H9 (cell line): Measurements from ENCODE around the gene GPX5. TPM values are rescaled to one million over a fixed set of nuclear protein-coding genes. Genes with fewer than 3 reads are reported as not detected.

Experiments
- DNase-seq: peaks from one replicate; pipeline ENCODE4 v3.0.0-alpha.2; 2017
- H2AFZ ChIP-seq: one replicate; pipeline ENCODE4 v1.6.1; 2013; ENCODE audit warnings: mild to moderate bottlenecking, low read length, control low read depth, moderate library complexity
- H2AK5ac ChIP-seq: 2 replicates; pipeline ENCODE4 v1.6.1; 2013; ENCODE audit warnings: low read length, control low read depth, mixed read lengths; ENCODE audit not compliant: insufficient read length
- H2BK120ac ChIP-seq: one replicate; pipeline ENCODE4 v1.6.1; 2013; ENCODE audit warnings: low read depth, mild to moderate bottlenecking, low read length, control low read depth, inconsistent platforms; ENCODE audit not compliant: poor library complexity, severe bottlenecking
- H2BK12ac ChIP-seq: 2 replicates; pipeline ENCODE4 v1.6.1; 2013; ENCODE audit warnings: low read length, control low read depth, mixed read lengths, low read depth; ENCODE audit not compliant: insufficient read length
- H2BK15ac ChIP-seq: 2 replicates; pipeline ENCODE4 v1.6.1; 2013; ENCODE audit warnings: low read depth, low read length, control low read depth
- H2BK20ac ChIP-seq: one replicate; pipeline ENCODE4 v1.6.1; 2013; ENCODE audit warnings: low read depth, mild to moderate bottlenecking, low read length, control low read depth, inconsistent platforms; ENCODE audit not compliant: poor library complexity, severe bottlenecking
- H2BK5ac ChIP-seq: 2 replicates; pipeline ENCODE4 v1.6.1; 2013; ENCODE audit warnings: low read length, control low read depth, mixed read lengths; ENCODE audit not compliant: insufficient read length
- H3K14ac ChIP-seq: 2 replicates; pipeline ENCODE4 v1.6.1; 2013; ENCODE audit warnings: low read length, control low read depth; ENCODE audit not compliant: insufficient read depth
- H3K18ac ChIP-seq: 2 replicates; pipeline ENCODE4 v1.6.1; 2013; ENCODE audit warnings: low read depth, mild to moderate bottlenecking, mixed read lengths, low read length, control low read depth; ENCODE audit not compliant: insufficient read length
- H3K23ac ChIP-seq: 2 replicates; pipeline ENCODE4 v1.6.1; 2013; ENCODE audit warnings: low read length, control low read depth, mixed read lengths, low read depth; ENCODE audit not compliant: insufficient read length
- H3K23me2 ChIP-seq: 2 replicates; pipeline ENCODE4 v1.6.1; 2013; ENCODE audit warnings: low read depth, mild to moderate bottlenecking, mixed read lengths, low read length, control low read depth; ENCODE audit not compliant: insufficient read length, poor library complexity, severe bottlenecking
- H3K27ac ChIP-seq: 2 replicates; pipeline ENCODE4 v1.5.1; 2013; ENCODE audit warnings: low read length, control low read depth, mixed read lengths, low read depth; ENCODE audit not compliant: insufficient read length
- H3K27me3 ChIP-seq: 2 replicates; pipeline ENCODE4 v1.6.1; 2013; ENCODE audit warnings: low read length, control low read depth, inconsistent platforms; ENCODE audit not compliant: insufficient read depth
- H3K4ac ChIP-seq: 2 replicates; pipeline ENCODE4 v1.6.1; 2013; ENCODE audit warnings: low read depth, mild to moderate bottlenecking, control low read depth, inconsistent platforms, low read length, moderate library complexity
- H3K4me1 ChIP-seq: 2 replicates; pipeline ENCODE4 v1.6.1; 2013; ENCODE audit warnings: low read length, control low read depth, inconsistent platforms; ENCODE audit not compliant: insufficient read depth
- H3K4me2 ChIP-seq: 2 replicates; pipeline ENCODE4 v1.6.1; 2013; ENCODE audit warnings: low read length, control low read depth, mixed read lengths; ENCODE audit not compliant: insufficient read length, insufficient read depth
- H3K56ac ChIP-seq: 2 replicates; pipeline ENCODE4 v1.6.1; 2013; ENCODE audit warnings: low read depth, mild to moderate bottlenecking, mixed read lengths, low read length, control low read depth; ENCODE audit not compliant: insufficient read length
- H3K79me1 ChIP-seq: 2 replicates; pipeline ENCODE4 v1.6.1; 2013; ENCODE audit warnings: low read depth, mild to moderate bottlenecking, moderate library complexity, low read length, control low read depth, inconsistent platforms; ENCODE audit not compliant: insufficient read depth, poor library complexity, severe bottlenecking
- H3K79me2 ChIP-seq: 2 replicates; pipeline ENCODE4 v1.6.1; 2013; ENCODE audit warnings: low read length, control low read depth, inconsistent platforms; ENCODE audit not compliant: insufficient read depth
- H3K9ac ChIP-seq: 2 replicates; pipeline ENCODE4 v1.6.1; 2013; ENCODE audit warnings: low read length, control low read depth, mixed read lengths; ENCODE audit not compliant: insufficient read length; ENCODE audit errors: extremely low read depth
- H3K9me3 ChIP-seq: one replicate; pipeline ENCODE4 v1.6.1; 2013; ENCODE audit warnings: low read depth, low read length, inconsistent platforms; ENCODE audit not compliant: control insufficient read depth
- H3T11ph ChIP-seq: one replicate; pipeline ENCODE4 v1.6.1; 2013; ENCODE audit warnings: mild to moderate bottlenecking, low read length, control low read depth, inconsistent platforms
- H4K20me1 ChIP-seq: one replicate; pipeline ENCODE4 v1.6.1; 2013; ENCODE audit not compliant: control insufficient read depth, insufficient read length, insufficient read depth
- H4K5ac ChIP-seq: 2 replicates; pipeline ENCODE4 v1.6.1; 2013; ENCODE audit warnings: low read depth, mild to moderate bottlenecking, mixed read lengths, low read length, control low read depth; ENCODE audit not compliant: insufficient read length
- H4K8ac ChIP-seq: replicated peaks from 2 replicates; pipeline ENCODE4 v1.6.1; 2013; ENCODE audit warnings: low read length, control low read depth, mixed read lengths, low read depth; ENCODE audit not compliant: insufficient read length
- H4K91ac ChIP-seq: 2 replicates; pipeline ENCODE4 v1.6.1; 2013; ENCODE audit warnings: low read depth, mild to moderate bottlenecking, moderate library complexity, mixed read lengths, low read length, control low read depth; ENCODE audit not compliant: insufficient read length
- H3K27ac Mint-ChIP-seq, 3 experiments: 2 replicates in 2 of 3; 3 replicates in 1 of 3; pipeline ENCODE4 v1.8.0; 2020 to 2021; ENCODE audit warnings: mixed read lengths in 3 of 3, mild to moderate bottlenecking in 1 of 3, moderate library complexity in 1 of 3
- H3K27me3 Mint-ChIP-seq: 2 replicates; pipeline ENCODE4 v1.8.0; 2021; ENCODE audit warnings: low read depth, mild to moderate bottlenecking, moderate library complexity, mixed read lengths
- H3K36me3 Mint-ChIP-seq, 3 experiments: 2 replicates in 2 of 3; 3 replicates in 1 of 3; pipeline ENCODE4 v1.8.0; 2020 to 2021; ENCODE audit warnings: low read depth in 3 of 3, mixed read lengths in 3 of 3; ENCODE audit not compliant: insufficient read depth in 1 of 3
- H3K4me1 Mint-ChIP-seq, 2 experiments: 2 replicates each; pipeline ENCODE4 v1.8.0; 2020; ENCODE audit warnings: mixed read lengths in 2 of 2
- H3K4me3 Mint-ChIP-seq, 2 experiments: 2 replicates in 1 of 2; 3 replicates in 1 of 2; pipeline ENCODE4 v1.8.0; 2020 to 2021; ENCODE audit warnings: mild to moderate bottlenecking in 2 of 2, mixed read lengths in 2 of 2, moderate library complexity in 1 of 2
- H3K9me3 Mint-ChIP-seq, 2 experiments: 2 replicates in 1 of 2; 3 replicates in 1 of 2; pipeline ENCODE4 v1.8.0; 2020; ENCODE audit warnings: mild to moderate bottlenecking in 2 of 2, mixed read lengths in 2 of 2, moderate library complexity in 1 of 2
- CTCF ChIP-seq: fragments of 200-600 bp; sonication (generic); conservative IDR thresholded peaks from 3 replicates; pipeline ENCODE4 v1.8.0; 2021; ENCODE audit warnings: antibody characterized with exemption, mild to moderate bottlenecking
- WGBS: extraction: QIAGEN DNeasy Blood & Tissue Kit; methylation state at CpG from one replicate; pipeline ENCODE4 v1.1.7; 2013; ENCODE audit warnings: missing lambda C conversion rate, low lambda C conversion rate, mixed read lengths; ENCODE audit not compliant: insufficient read length; ENCODE audit errors: extremely low coverage; 5-methylcytosine and 5-hydroxymethylcytosine counted together
- total RNA-seq: library from RNA; stranded (reverse); gene quantifications from 2 replicates; pipeline ENCODE4 v1.2.1, GENCODE V29; 2021

Gene GPX5
- total RNA-seq, 1 experiment from 2014 or later, result not detected

- no peak overlapping the region for H2AK5ac ChIP-seq
- H4K20me1 ChIP-seq, result no peaks in the 10 kb centered on the region
- no peak overlapping the region for H3T11ph ChIP-seq
- peak overlapping the region; percentile 96 for H3K4me2 ChIP-seq
- H3K4me3 Mint-ChIP-seq, result peak overlapping the region; percentile 86 to 92
- no peak overlapping the region for H2BK20ac ChIP-seq
- no peaks in the 10 kb centered on the region for H3K27me3 ChIP-seq
- no peak for TF ChIP-seq CTCF
- WGBS, result no CpG with 5 or more reads among the region's 23 CpGs
- no peaks in the 10 kb centered on the region for H3K9me3 ChIP-seq
- H3K9me3 Mint-ChIP-seq, result no peaks in the 10 kb centered on the region
- H3K27me3 Mint-ChIP-seq, result no peaks in the 10 kb centered on the region; the same call in 1 of the 2 replicates
- peaks cover 12% of the 10 kb centered on the region for H3K23me2 ChIP-seq
- no peaks in the 10 kb centered on the region for H3K4me1 ChIP-seq
- H3K36me3 Mint-ChIP-seq, result no peaks in the 10 kb centered on the region
- H3K4me1 Mint-ChIP-seq, result peaks cover 9 to 13% of the 10 kb centered on the region in 2 experiments
- H3K56ac ChIP-seq, result no peak overlapping the region
- no peak overlapping the region for H2BK15ac ChIP-seq
- peak overlapping the region; percentile 78 for H3K18ac ChIP-seq
- no peak for DNase-seq
- H3K27ac ChIP-seq, result no peak overlapping the region
- H2BK12ac ChIP-seq, result no peak overlapping the region
- H2BK5ac ChIP-seq, result no peak overlapping the region
- no peak overlapping the region for H2AFZ ChIP-seq
- H2BK120ac ChIP-seq, result no peak overlapping the region
- no peak overlapping the region for H3K4ac ChIP-seq
- no peaks in the 10 kb centered on the region for H3K79me1 ChIP-seq
- no peak overlapping the region for H4K91ac ChIP-seq
- no peak overlapping the region for H3K23ac ChIP-seq
- H4K5ac ChIP-seq, result no peak overlapping the region
- no peak overlapping the region for H4K8ac ChIP-seq
- peak overlapping the region; percentile 83 for H3K9ac ChIP-seq
- H3K14ac ChIP-seq, result peak overlapping the region; percentile 87; the same call in 1 of the 2 replicates
- H3K27ac Mint-ChIP-seq, result peak overlapping the region; percentile 42 to 93 (median 45); a peak in 4 of 7 replicates
- no peaks in the 10 kb centered on the region for H3K79me2 ChIP-seq
Observed at GRCh38 chr6:28490205-28490890, 35.3 kb upstream of the GPX5 start.
